Gastrocnemius medialis (tissue), 4 donors: ENCODE data around the gene GNAQ.

ENCODE experiments used
- CTCF ChIP-seq, 5 experiments: fragments of 450-650 bp in 3 of 5; fragments of 200-600 bp in 2 of 5; sonication (generic) in 2 of 5; IDR thresholded peaks in 4 of 5; conservative IDR thresholded peaks in 1 of 5; 1 replicate in 4 of 5; 2 replicates in 1 of 5; pipeline ENCODE4 v1.5.1; 2016 to 2019; ENCODE audit warnings: antibody characterized with exemption in 5 of 5, mild to moderate bottlenecking in 3 of 5, moderate library complexity in 3 of 5
- POLR2A ChIP-seq, 2 donors: fragments of 450-650 bp; IDR thresholded peaks; one replicate each; pipeline ENCODE4 v1.6.1; 2017; ENCODE audit warnings: antibody characterized with exemption in 2 of 2, mild to moderate bottlenecking in 2 of 2, moderate library complexity in 2 of 2

GRCh38 chr9:77771171-77771570 lies 260.4 kb downstream of the GNAQ start:
- TF ChIP-seq CTCF (IDR thresholded peaks at IDR 0.05 in 4 of 5, conservative IDR thresholded peaks at IDR 0.05 in 1 of 5) (no peak), POLR2A (IDR thresholded peaks at IDR 0.05) (no peak)
